Calu3 (cell line): ENCODE data around the gene HNRNPL. TPM values are rescaled to one million over a fixed set of nuclear protein-coding genes. Genes with fewer than 3 reads are reported as not detected.
"Not testable (repeated sequence)": the region's sequence is repeated elsewhere in the genome, so short reads cannot be mapped to it uniquely, and the experiment has no call there.

Experiments
- BruUV-seq: library from RNA; stranded (reverse); fragments of 400-500 nt; replicated peaks from 2 replicates; lab custom pipeline; 2021; lab: Mats Ljungman, UMichigan
- CTCF ChIA-PET: fragments of 300-600 bp; sonication (Branson Sonifier 250); formaldehyde crosslinking; loops from one replicate; lab custom pipeline; 2022; ENCODE audit warnings: antibody characterized with exemption; lab: Charles Lee
- DNase-seq: peaks from one replicate; pipeline ENCODE4 v3.0.0; 2022
- H3K27ac Mint-ChIP-seq: one replicate; pipeline ENCODE4 v1.8.0; 2022; ENCODE audit warnings: mixed read lengths; ENCODE audit not compliant: unreplicated experiment
- H3K27me3 Mint-ChIP-seq: one replicate; pipeline ENCODE4 v1.8.0; 2022; ENCODE audit warnings: mixed read lengths; ENCODE audit not compliant: unreplicated experiment
- H3K36me3 Mint-ChIP-seq: one replicate; pipeline ENCODE4 v1.8.0; 2022; ENCODE audit warnings: mild to moderate bottlenecking, moderate library complexity, mixed read lengths; ENCODE audit not compliant: insufficient read depth, unreplicated experiment
- H3K4me1 Mint-ChIP-seq: one replicate; pipeline ENCODE4 v1.8.0; 2022; ENCODE audit warnings: mild to moderate bottlenecking, low read depth, mixed read lengths; ENCODE audit not compliant: unreplicated experiment
- H3K4me3 Mint-ChIP-seq: one replicate; pipeline ENCODE4 v1.8.0; 2022; ENCODE audit warnings: mild to moderate bottlenecking, low read depth, moderate library complexity, mixed read lengths; ENCODE audit not compliant: unreplicated experiment
- H3K9me3 Mint-ChIP-seq: one replicate; pipeline ENCODE4 v1.8.0; 2022; ENCODE audit warnings: low read depth, mixed read lengths; ENCODE audit not compliant: unreplicated experiment
- CTCF ChIP-seq: fragments of 200-600 bp; IDR thresholded peaks from one replicate; pipeline ENCODE4 v1.8.0; 2022; ENCODE audit warnings: antibody characterized with exemption; ENCODE audit not compliant: unreplicated experiment
- intact Hi-C: fragments of 100-400 bp; cut with micrococcal nuclease; formaldehyde crosslinking; loops from one replicate; pipeline ENCODE4 v1.10.0; 2022; ENCODE audit not compliant: unreplicated experiment
- total RNA-seq: library from RNA; stranded (reverse); gene quantifications from 2 replicates; pipeline ENCODE4 v1.2.3, GENCODE V29; 2022

HNRNPL gene
- total RNA-seq, 1 experiment from 2014 or later: 408 TPM

- H3K27ac Mint-ChIP-seq: no peak overlapping the region
- CTCF ChIA-PET: interaction anchor here (0.6 kb wide), 1 partner anchor 94 kb away, joined by 3 read pairs; no protein-coding TSS in a partner anchor
- no peak for DNase-seq
- H3K4me3 Mint-ChIP-seq: no peak overlapping the region
- TF ChIP-seq CTCF: no peak
- peaks cover 93% of the 10 kb centered on the region for H3K36me3 Mint-ChIP-seq
- intact Hi-C loops: no loop called here
- peaks cover 60% of the 10 kb centered on the region for H3K4me1 Mint-ChIP-seq
- no TSS peak for BruUV-seq
- H3K27me3 Mint-ChIP-seq: no peaks in the 10 kb centered on the region
- peaks cover 2% of the 10 kb centered on the region for H3K9me3 Mint-ChIP-seq
Measured at GRCh38 chr19:38808741-38809140, 41.0 kb downstream of the HNRNPL start.

- intact Hi-C loops: loop anchor here (1.0 kb wide), 1 partner anchor 8 kb away; no protein-coding TSS in a partner anchor
- H3K4me3 Mint-ChIP-seq: peak overlapping the region; percentile 2
- not testable (repeated sequence) for BruUV-seq, H3K27me3 Mint-ChIP-seq, H3K9me3 Mint-ChIP-seq
- CTCF ChIA-PET: interaction anchor here (0.7 kb wide), 1 partner anchor 27 kb away, joined by 4 read pairs; no protein-coding TSS in a partner anchor
- H3K27ac Mint-ChIP-seq: peak overlapping the region; percentile 78
- peaks cover 51% of the 10 kb centered on the region for H3K4me1 Mint-ChIP-seq
- peak; percentile 33 for DNase-seq
- H3K36me3 Mint-ChIP-seq: peaks cover 90% of the 10 kb centered on the region
Measured at GRCh38 chr19:38807374-38808098, 42.2 kb downstream of the HNRNPL start.

GRCh38 chr19:38806371-38806770, 43.4 kb downstream of the HNRNPL start:
- H3K4me3 Mint-ChIP-seq: no peak overlapping the region
- BruUV-seq: no TSS peak
- CTCF ChIA-PET: no interaction called here
- H3K9me3 Mint-ChIP-seq: peaks cover 2% of the 10 kb centered on the region
- peaks cover 45% of the 10 kb centered on the region for H3K4me1 Mint-ChIP-seq
- H3K27me3 Mint-ChIP-seq: no peaks in the 10 kb centered on the region
- no peak for TF ChIP-seq CTCF
- peak overlapping the region; percentile 31 for H3K27ac Mint-ChIP-seq
- peaks cover 79% of the 10 kb centered on the region for H3K36me3 Mint-ChIP-seq
- DNase-seq: no peak
- intact Hi-C loops: no loop called here

GRCh38 chr19:38805180-38805579, 44.6 kb downstream of the HNRNPL start:
- no peak for DNase-seq
- no peak overlapping the region for H3K4me3 Mint-ChIP-seq
- CTCF ChIA-PET: interaction anchor here (0.6 kb wide), 1 partner anchor 286 kb away, joined by 4 read pairs; no protein-coding TSS in a partner anchor
- peaks cover 2% of the 10 kb centered on the region for H3K9me3 Mint-ChIP-seq
- TF ChIP-seq CTCF: no peak
- H3K27ac Mint-ChIP-seq: peak overlapping the region; percentile 43
- no TSS peak for BruUV-seq
- peaks cover 70% of the 10 kb centered on the region for H3K36me3 Mint-ChIP-seq
- H3K27me3 Mint-ChIP-seq: no peaks in the 10 kb centered on the region
- peaks cover 42% of the 10 kb centered on the region for H3K4me1 Mint-ChIP-seq
- intact Hi-C loops: no loop called here

GRCh38 chr19:38803543-38803942, 46.2 kb downstream of the HNRNPL start:
- no peak for TF ChIP-seq CTCF
- BruUV-seq: no TSS peak
- intact Hi-C loops: no loop called here
- H3K27me3 Mint-ChIP-seq: no peaks in the 10 kb centered on the region
- H3K36me3 Mint-ChIP-seq: peaks cover 54% of the 10 kb centered on the region
- H3K4me1 Mint-ChIP-seq: peaks cover 33% of the 10 kb centered on the region
- DNase-seq: no peak
- H3K9me3 Mint-ChIP-seq: no peaks in the 10 kb centered on the region
- CTCF ChIA-PET: interaction anchor here (0.7 kb wide), 1 partner anchor 81 kb away, joined by 3 read pairs; no protein-coding TSS in a partner anchor
- H3K4me3 Mint-ChIP-seq: no peak overlapping the region
- H3K27ac Mint-ChIP-seq: no peak overlapping the region
